ENCODE data around the gene C2CD2.

- TF ChIP-seq CTCF (IDR thresholded peaks at IDR 0.05), result no peak
- TF ChIP-seq EP300 (IDR thresholded peaks at IDR 0.05), result no peak
- TF ChIP-seq POLR2A (IDR thresholded peaks at IDR 0.05; ENCODE audit: low read depth), result no peak
- no peak for TF ChIP-seq POLR2AphosphoS5 (IDR thresholded peaks at IDR 0.05)
Measured at GRCh38 chr21:41865002-41865777, 88.6 kb downstream of the C2CD2 start.

Measured in esophagus muscularis mucosa (tissue), 4 donors.